BE2C (cell line): ENCODE results near the gene CLNK.

Experiments used
- DNase-seq: peaks from one replicate; pipeline ENCODE4 v3.0.0-alpha.2; 2020
- H3K27me3 ChIP-seq: fragments of 250-450 bp; sonication (Bioruptor Pico); 2 replicates; pipeline ENCODE4 v1.5.1; 2020; ENCODE audit warnings: mild to moderate bottlenecking
- H3K36me3 ChIP-seq: fragments of 250-450 bp; sonication (Bioruptor Pico); 2 replicates; pipeline ENCODE4 v1.5.1; 2020; ENCODE audit warnings: mild to moderate bottlenecking
- H3K4me1 ChIP-seq: fragments of 250-450 bp; sonication (Bioruptor Pico); 2 replicates; pipeline ENCODE4 v1.5.1; 2020
- H3K4me3 ChIP-seq: 2 replicates; pipeline ENCODE4 v1.5.1; 2011; ENCODE audit warnings: low read depth, low read length
- H3K9me3 ChIP-seq: fragments of 250-450 bp; sonication (Bioruptor Pico); 2 replicates; pipeline ENCODE4 v1.5.1; 2020
- CTCF ChIP-seq: IDR thresholded peaks from 2 replicates; pipeline ENCODE4 v1.5.1; 2012; ENCODE audit warnings: mild to moderate bottlenecking, low read depth, low read length

CLNK gene

GRCh38 chr4:10698172-10698571 lies 13.6 kb upstream of the CLNK start:
- H3K36me3 ChIP-seq = no peaks in the 10 kb centered on the region
- no peaks in the 10 kb centered on the region for H3K9me3 ChIP-seq
- H3K4me3 ChIP-seq = no peak overlapping the region
- no peaks in the 10 kb centered on the region for H3K4me1 ChIP-seq
- H3K27me3 ChIP-seq = no peaks in the 10 kb centered on the region
- TF ChIP-seq CTCF = no peak
- DNase-seq = no peak

GRCh38 chr4:10697086-10697485 lies 12.5 kb upstream of the CLNK start:
- H3K9me3 ChIP-seq = no peaks in the 10 kb centered on the region
- TF ChIP-seq CTCF = no peak
- no peak overlapping the region for H3K4me3 ChIP-seq
- no peak for DNase-seq
- H3K4me1 ChIP-seq = no peaks in the 10 kb centered on the region
- no peaks in the 10 kb centered on the region for H3K36me3 ChIP-seq
- no peaks in the 10 kb centered on the region for H3K27me3 ChIP-seq

- Histone ChIP-seq H3K4me1 (no peaks in the 10 kb centered on the region), H3K36me3 (no peaks in the 10 kb centered on the region), H3K4me3 (no peak overlapping the region), H3K27me3 (no peaks in the 10 kb centered on the region), H3K9me3 (no peaks in the 10 kb centered on the region)
- DNase-seq = no peak
- no peak for TF ChIP-seq CTCF
These were observed 11.7 kb upstream of the CLNK start for GRCh38 chr4:10696253-10696652.

GRCh38 chr4:10694828-10695209 lies 10.3 kb upstream of the CLNK start:
- no peak for DNase-seq
- no peak overlapping the region for H3K4me3 ChIP-seq
- no peaks in the 10 kb centered on the region for H3K4me1 ChIP-seq
- no peaks in the 10 kb centered on the region for H3K27me3 ChIP-seq
- no peaks in the 10 kb centered on the region for H3K9me3 ChIP-seq
- no peak for TF ChIP-seq CTCF
- no peaks in the 10 kb centered on the region for H3K36me3 ChIP-seq

GRCh38 chr4:10694151-10694827 lies 9.7 kb upstream of the CLNK start:
- Histone ChIP-seq H3K4me1 (no peaks in the 10 kb centered on the region), H3K27me3 (no peaks in the 10 kb centered on the region), H3K36me3 (no peaks in the 10 kb centered on the region), H3K4me3 (no peak overlapping the region), H3K9me3 (no peaks in the 10 kb centered on the region)
- no peak for DNase-seq
- TF ChIP-seq CTCF = no peak

- Histone ChIP-seq H3K36me3 (no peaks in the 10 kb centered on the region), H3K9me3 (no peaks in the 10 kb centered on the region), H3K4me1 (no peaks in the 10 kb centered on the region), H3K27me3 (no peaks in the 10 kb centered on the region), H3K4me3 (no peak overlapping the region)
- DNase-seq = no peak
- TF ChIP-seq CTCF = no peak
These were observed 7.1 kb upstream of the CLNK start for GRCh38 chr4:10691651-10692050.
